Fibroblast of skin of right quadriceps (primary cell): Measurements from ENCODE around the gene ABHD13.
"Not testable (repeated sequence)": the region's sequence is repeated elsewhere in the genome, so short reads cannot be mapped to it uniquely, and the experiment has no call there.

Experiments used
- DNase-seq: peaks from one replicate; pipeline ENCODE4 v3.0.0-alpha.2; 2013

Gene ABHD13

GRCh38 chr13:108218044-108218974 is at the start of gene ABHD13:
Gene ABHD13, plus strand, starts transcription at chr13:108218392. Its CDS starts 10,827 bp downstream, at chr13:108229219.
- peak; percentile 94 for DNase-seq

GRCh38 chr13:108168929-108169328 is 49.3 kb upstream of the ABHD13 start:
- no peak for DNase-seq

- DNase-seq, result no peak
Observed at GRCh38 chr13:108176685-108177274, 41.4 kb upstream of the ABHD13 start.

GRCh38 chr13:108178078-108178477 is 40.1 kb upstream of the ABHD13 start:
- DNase-seq, result no peak

- no peak for DNase-seq
Observed at GRCh38 chr13:108182652-108183051, 35.5 kb upstream of the ABHD13 start.

- no peak for DNase-seq
Observed at GRCh38 chr13:108185223-108185622, 33.0 kb upstream of the ABHD13 start.

GRCh38 chr13:108188260-108188659 is 29.9 kb upstream of the ABHD13 start:
- DNase-seq, result no peak

- DNase-seq, result no peak
Observed at GRCh38 chr13:108190897-108191296, 27.3 kb upstream of the ABHD13 start.

GRCh38 chr13:108193806-108194205 is 24.4 kb upstream of the ABHD13 start:
- DNase-seq, result no peak

- no peak for DNase-seq
Observed at GRCh38 chr13:108194435-108194936, 23.7 kb upstream of the ABHD13 start.

GRCh38 chr13:108195146-108195545 is 23.0 kb upstream of the ABHD13 start:
- no peak for DNase-seq

- no peak for DNase-seq
Observed at GRCh38 chr13:108195861-108196260, 22.3 kb upstream of the ABHD13 start.

- DNase-seq, result no peak
Observed at GRCh38 chr13:108200781-108201398, 17.3 kb upstream of the ABHD13 start.

GRCh38 chr13:108210551-108210950 is 7.6 kb upstream of the ABHD13 start:
- no peak for DNase-seq

- DNase-seq, result no peak
Observed at GRCh38 chr13:108212886-108213285, 5.3 kb upstream of the ABHD13 start.

- no peak for DNase-seq
Observed at GRCh38 chr13:108213946-108214345, 4.2 kb upstream of the ABHD13 start.

GRCh38 chr13:108214441-108215271 is 3.5 kb upstream of the ABHD13 start:
- DNase-seq, result no peak

- peak; percentile 89 for DNase-seq
Observed at GRCh38 chr13:108215436-108215835, 2.8 kb upstream of the ABHD13 start, which contains the start of gene LIG4. Gene LIG4, minus strand, starts transcription at chr13:108215536. Its CDS starts 4,268 bp downstream, at chr13:108211268.

- DNase-seq, result not testable (repeated sequence)
Observed at GRCh38 chr13:108217307-108218043, 717 bp upstream of the ABHD13 start.

- DNase-seq, result no peak
Observed at GRCh38 chr13:108220041-108220440, 1.8 kb downstream of the ABHD13 start.

- no peak for DNase-seq
Observed at GRCh38 chr13:108223687-108224503, 5.7 kb downstream of the ABHD13 start.
